ENCODE measurements around the gene SPG7.

SPG7 gene

GRCh38 chr16:89484041-89484501 lies 24.1 kb upstream of the SPG7 start:
- no peak for TF ChIP-seq LEF1 (IDR thresholded peaks at IDR 0.05; ENCODE audit: borderline replicate concordance)
- no peak for TF ChIP-seq FOXM1 (IDR thresholded peaks at IDR 0.05; ENCODE audit: borderline replicate concordance)
- TF ChIP-seq ELF4 (IDR thresholded peaks at IDR 0.05), result no peak
- TF ChIP-seq FOXK2 (IDR thresholded peaks at IDR 0.05), result no peak
- TF ChIP-seq ZNF384 (IDR thresholded peaks at IDR 0.05), result no peak
- no peak for TF ChIP-seq ARNT (IDR thresholded peaks at IDR 0.05)
- TF ChIP-seq HDGF (IDR thresholded peaks at IDR 0.05; ENCODE audit: borderline replicate concordance), result no peak
- no peak for TF ChIP-seq BHLHE40 (IDR thresholded peaks at IDR 0.05; ENCODE audit: borderline replicate concordance)
- no peak for TF ChIP-seq TARDBP (IDR thresholded peaks at IDR 0.05)
- no peak for TF ChIP-seq PKNOX1 (IDR thresholded peaks at IDR 0.05)
- no peak for TF ChIP-seq SP1 (IDR thresholded peaks at IDR 0.05)
- TF ChIP-seq CTBP1 (IDR thresholded peaks at IDR 0.05; ENCODE audit: borderline replicate concordance), result no peak
- no peak for TF ChIP-seq NFRKB (IDR thresholded peaks at IDR 0.05)
- TF ChIP-seq SUZ12 (IDR thresholded peaks at IDR 0.05), result no peak
- ChIA-PET CTCF (no interaction called here), POLR2A (no interaction called here)
- no peak for DNase-seq (ENCODE audit: extremely low spot score)

GRCh38 chr16:89484923-89485679 lies 23.1 kb upstream of the SPG7 start:
- no peak for TF ChIP-seq L3MBTL2 (conservative IDR thresholded peaks at IDR 0.05)
- TF ChIP-seq LEF1 (IDR thresholded peaks at IDR 0.05; ENCODE audit: borderline replicate concordance), result no peak
- TF ChIP-seq PKNOX1 (IDR thresholded peaks at IDR 0.05), result no peak
- TF ChIP-seq TARDBP (IDR thresholded peaks at IDR 0.05), result no peak
- no peak for TF ChIP-seq NFRKB (IDR thresholded peaks at IDR 0.05)
- TF ChIP-seq ELF4 (IDR thresholded peaks at IDR 0.05), result no peak
- no peak for TF ChIP-seq SP1 (IDR thresholded peaks at IDR 0.05)
- TF ChIP-seq ZNF384 (IDR thresholded peaks at IDR 0.05), result no peak
- no peak for TF ChIP-seq FOXM1 (IDR thresholded peaks at IDR 0.05; ENCODE audit: borderline replicate concordance)
- no peak for TF ChIP-seq SUZ12 (IDR thresholded peaks at IDR 0.05)
- TF ChIP-seq CTBP1 (IDR thresholded peaks at IDR 0.05; ENCODE audit: borderline replicate concordance), result no peak
- TF ChIP-seq FOXK2 (IDR thresholded peaks at IDR 0.05), result no peak
- no peak for TF ChIP-seq FOXA1 (IDR thresholded peaks at IDR 0.05)
- no peak for TF ChIP-seq ARNT (IDR thresholded peaks at IDR 0.05)
- ChIA-PET POLR2A (no interaction called here), CTCF (no interaction called here)
- DNase-seq (ENCODE audit: extremely low spot score), result no peak

GRCh38 chr16:89485701-89486246 lies 22.4 kb upstream of the SPG7 start:
- CTCF ChIA-PET, result no interaction called here
- POLR2A ChIA-PET, result no interaction called here
- DNase-seq (ENCODE audit: extremely low spot score), result no peak
- TF ChIP-seq CTBP1 (IDR thresholded peaks at IDR 0.05; ENCODE audit: borderline replicate concordance) (no peak), ELF4 (IDR thresholded peaks at IDR 0.05) (no peak), TARDBP (IDR thresholded peaks at IDR 0.05) (no peak), HDGF (IDR thresholded peaks at IDR 0.05; ENCODE audit: borderline replicate concordance) (no peak), SUZ12 (IDR thresholded peaks at IDR 0.05) (no peak), SP1 (IDR thresholded peaks at IDR 0.05) (no peak), FOXA1 (IDR thresholded peaks at IDR 0.05) (no peak), BHLHE40 (IDR thresholded peaks at IDR 0.05; ENCODE audit: borderline replicate concordance) (no peak), PKNOX1 (IDR thresholded peaks at IDR 0.05) (no peak), ARNT (IDR thresholded peaks at IDR 0.05) (no peak), LEF1 (IDR thresholded peaks at IDR 0.05; ENCODE audit: borderline replicate concordance) (no peak), NFRKB (IDR thresholded peaks at IDR 0.05) (no peak), ZNF384 (IDR thresholded peaks at IDR 0.05) (no peak), FOXM1 (IDR thresholded peaks at IDR 0.05; ENCODE audit: borderline replicate concordance) (no peak), FOXK2 (IDR thresholded peaks at IDR 0.05) (no peak), L3MBTL2 (conservative IDR thresholded peaks at IDR 0.05) (no peak)

- TF ChIP-seq PKNOX1 (IDR thresholded peaks at IDR 0.05) (peak; percentile 50; the same call in 1 of the 2 replicates), L3MBTL2 (conservative IDR thresholded peaks at IDR 0.05) (0 out of 2 replicates have a peak, but pooled peaks have one; percentile 14), ZNF384 (IDR thresholded peaks at IDR 0.05) (no peak), CTBP1 (IDR thresholded peaks at IDR 0.05; ENCODE audit: borderline replicate concordance) (peak; percentile 52)
- peak; percentile 69 for DNase-seq (ENCODE audit: extremely low spot score)
- POLR2A ChIA-PET, result interaction anchor here (0.6 to 1.9 kb wide), 7 partner anchors 15 to 143 kb away, joined by 3 to 11 read pairs (median 3); partner anchors contain the start of gene SPG7
- CTCF ChIA-PET, result interaction anchor here (0.7 kb wide), 1 partner anchor 210 kb away, joined by 3 read pairs; no protein-coding TSS in a partner anchor
Observed at GRCh38 chr16:89489040-89489897, 18.9 kb upstream of the SPG7 start.
